GM12878 (cell line): ENCODE results near the gene PCK1. TPM values are rescaled to one million over a fixed set of nuclear protein-coding genes. Genes with fewer than 3 reads are reported as not detected.
A peak's percentile ranks its signal among the peaks of the same experiment; 100 is the strongest.

ENCODE experiments used
- ATAC-seq: fragments of 200-7000 bp; cut with Tn5 transposase; 3 replicates; pipeline ENCODE4 v1.9.1; 2020; ENCODE audit warnings: mild to moderate bottlenecking, moderate library complexity
- BruUV-seq: library from RNA; stranded (reverse); fragments of 400-500 nt; replicated peaks from 2 replicates; lab custom pipeline; 2021; lab: Mats Ljungman, UMichigan
- CTCF ChIA-PET: fragments of 300-600 bp; sonication (Branson Sonifier 250); formaldehyde crosslinking; extraction: SDS; loops from one replicate; lab custom pipeline; 2021; ENCODE audit warnings: inconsistent platforms; lab: Yijun Ruan, JAX
- POLR2A ChIA-PET: fragments of 350-600 bp; formaldehyde crosslinking; extraction: SDS; loops from one replicate; lab custom pipeline; 2021; ENCODE audit warnings: inconsistent platforms; lab: Charles Lee
- RAD21 ChIA-PET: fragments of 300-600 bp; sonication (Branson Sonifier 250); formaldehyde crosslinking; loops from one replicate; lab custom pipeline; 2023; ENCODE audit warnings: antibody characterized with exemption; ENCODE audit not compliant: unreplicated experiment; lab: Charles Lee
- SMC1A ChIA-PET: fragments of 300-600 bp; sonication (Branson Sonifier 250); formaldehyde crosslinking; loops from one replicate; lab custom pipeline; 2023; ENCODE audit not compliant: unreplicated experiment, uncharacterized antibody; lab: Charles Lee
- DNase-seq: peaks from one replicate; pipeline ENCODE4 v3.0.0-alpha.2; 2011; ENCODE audit warnings: low read depth, low spot score
- FAIRE-seq: peaks from 3 replicates; lab custom pipeline; 2011; peaks lifted over from hg19 to GRCh38; lab: Jason Lieb, UNC
- H2AFZ ChIP-seq: 2 replicates; pipeline ENCODE4 v1.6.0; 2011; ENCODE audit warnings: low read depth, low read length, control low read depth; ENCODE audit not compliant: control insufficient read depth
- H3K27ac ChIP-seq: 2 replicates; pipeline ENCODE4 v1.5.1; 2011; ENCODE audit warnings: control low read depth; ENCODE audit not compliant: control insufficient read depth, insufficient read depth
- H3K27me3 ChIP-seq, 2 experiments: replicated peaks in 1 of 2; 2 replicates each; pipeline versions ENCODE4 v1.6.0 to v1.6.1; 2011; ENCODE audit warnings: low read length in 1 of 2; ENCODE audit not compliant: control insufficient read depth in 2 of 2, insufficient read depth in 2 of 2
- H3K36me3 ChIP-seq, 2 experiments: 2 replicates each; pipeline ENCODE4 v1.5.1; 2011; ENCODE audit warnings: low read length in 1 of 2; ENCODE audit not compliant: control insufficient read depth in 2 of 2, insufficient read depth in 2 of 2
- H3K4me1 ChIP-seq: 2 replicates; pipeline ENCODE4 v1.6.1; 2011; ENCODE audit warnings: mild to moderate bottlenecking, low read length, moderate library complexity, mixed read lengths; ENCODE audit not compliant: control insufficient read depth, insufficient read depth
- H3K4me2 ChIP-seq: 2 replicates; pipeline ENCODE4 v1.6.0; 2011; ENCODE audit warnings: control low read depth; ENCODE audit not compliant: control insufficient read depth, insufficient read depth
- H3K4me3 ChIP-seq: fragments of 200-600 bp; sonication (generic); 2 replicates; pipeline ENCODE4 v1.5.1; 2016
- H3K79me2 ChIP-seq: 2 replicates; pipeline ENCODE4 v1.6.0; 2011; ENCODE audit warnings: low read length; ENCODE audit not compliant: control insufficient read depth, insufficient read depth
- H3K9ac ChIP-seq: 2 replicates; pipeline ENCODE4 v1.8.0; 2011; ENCODE audit warnings: low read length, control low read depth, mixed read lengths; ENCODE audit not compliant: control insufficient read depth, insufficient read depth
- H3K9me3 ChIP-seq: replicated peaks from 3 replicates; pipeline ENCODE4 v1.5.1; 2011; ENCODE audit warnings: mild to moderate bottlenecking, low read length; ENCODE audit not compliant: control insufficient read depth, insufficient read depth
- H4K20me1 ChIP-seq: 2 replicates; pipeline ENCODE4 v1.6.0; 2011; ENCODE audit not compliant: control insufficient read depth, insufficient read depth
- CHD1 ChIP-seq: IDR thresholded peaks from 2 replicates; pipeline ENCODE4 v1.6.1; 2012; ENCODE audit warnings: low read depth, low read length, improper control_type of control experiment
- RAD21 ChIP-seq: IDR thresholded peaks from 2 replicates; pipeline ENCODE4 v1.6.1; 2011; ENCODE audit warnings: mild to moderate bottlenecking, low read depth, low read length, moderate library complexity; ENCODE audit not compliant: insufficient read depth
- RCOR1 ChIP-seq: conservative IDR thresholded peaks from 2 replicates; pipeline ENCODE4 v1.6.1; 2012; ENCODE audit warnings: low read depth, low read length, improper control_type of control experiment
- SMC3 ChIP-seq: IDR thresholded peaks from 2 replicates; pipeline ENCODE4 v1.6.1; 2011; ENCODE audit warnings: low read length, improper control_type of control experiment, borderline replicate concordance
- WRNIP1 ChIP-seq: IDR thresholded peaks from 2 replicates; pipeline ENCODE4 v1.6.1; 2011; ENCODE audit warnings: low read depth, low read length, improper control_type of control experiment, borderline replicate concordance
- YY1 ChIP-seq: IDR thresholded peaks from 2 replicates; pipeline ENCODE4 v1.6.1; 2011; ENCODE audit warnings: low read depth, mild to moderate bottlenecking, low read length
- ZNF384 ChIP-seq: IDR thresholded peaks from 2 replicates; pipeline ENCODE4 v1.6.1; 2012; ENCODE audit warnings: low read depth, mild to moderate bottlenecking, low read length, improper control_type of control experiment, borderline replicate concordance
- WGBS: methylation state at CpG from one replicate; pipeline ENCODE4 v1.1.6; 2016; ENCODE audit warnings: low lambda C conversion rate; ENCODE audit not compliant: insufficient replicate concordance, insufficient coverage; ENCODE audit errors: missing lambda C conversion rate; 5-methylcytosine and 5-hydroxymethylcytosine counted together
- in situ Hi-C: fragments of 300-500 bp; cut with MboI; formaldehyde crosslinking; loops from 9 replicates; pipeline ENCODE4 v1.14.3; 2018; ENCODE audit warnings: mixed read lengths
- intact Hi-C: fragments of 100-400 bp; cut with micrococcal nuclease; formaldehyde crosslinking; loops from one replicate; pipeline ENCODE4 v1.14.2; 2022; ENCODE audit not compliant: unreplicated experiment
- polyA plus RNA-seq, 11 experiments: library from polyadenylated mRNA; depleted of rRNA in 4 of 11; unstranded in 6 of 11; stranded (reverse) in 5 of 11; fragments of >200 nt; fragmentation: Nextera tagmentation in 4 of 11; fragmentation: Illumina TruSeq in 1 of 11; extraction: Ambion mirVana in 4 of 11; extraction: Trizol in 1 of 11; gene quantifications; 1 replicate in 1 of 11; 2 replicates in 10 of 11; pipeline versions ENCODE4 v1.2.1 to v1.2.3, GENCODE V29; 2011 to 2016; ENCODE audit warnings: inconsistent platforms in 2 of 11, missing spikeins in 2 of 11, low read depth in 1 of 11
- total RNA-seq, 4 experiments: library from RNA; depleted of rRNA in 3 of 4; stranded (reverse); fragments of >200 nt in 3 of 4; fragmentation: Illumina TruSeq in 1 of 4; extraction: Trizol in 1 of 4; gene quantifications; 2 replicates each; pipeline versions ENCODE4 v1.2.1 to v1.2.3, GENCODE V29; 2013 to 2021
- TF ChIP-seq, protein P1 (sequence below), 3 experiments: IDR thresholded peaks in 2 of 3; conservative IDR thresholded peaks in 1 of 3; 2 replicates each; pipeline ENCODE4 v1.5.1; 2011; ENCODE audit warnings: low read depth in 3 of 3, low read length in 3 of 3, mild to moderate bottlenecking in 3 of 3, control low read depth in 2 of 3, moderate library complexity in 2 of 3, inconsistent platforms in 1 of 3, mixed read lengths in 1 of 3; ENCODE audit not compliant: control insufficient read depth in 2 of 3, insufficient read depth in 1 of 3; ENCODE audit errors: extremely low read depth in 1 of 3

PCK1 gene
- total and polyA plus RNA-seq, 10 of the 15 experiments (the other 5 are each of a cell fraction or from before 2014, with no cell fraction given): 0.02 to 0.33 (median 0.09) TPM; not detected in 5

GRCh38 chr20:57594092-57594951, 33.4 kb downstream of the PCK1 start:
- H3K9me3 ChIP-seq: no peaks in the 10 kb centered on the region
- H3K36me3 ChIP-seq: no peaks in the 10 kb centered on the region
- SMC1A ChIA-PET: interaction anchor here (1.5 to 2.4 kb wide), 2 partner anchors 96 kb away, joined by 5 to 12 read pairs; no protein-coding TSS in a partner anchor
- H3K27ac ChIP-seq: no peak overlapping the region
- H3K4me1 ChIP-seq: no peaks in the 10 kb centered on the region; the same call in none of the 2 replicates
- ATAC-seq (peak; percentile 63), DNase-seq (no peak), FAIRE-seq (peak; percentile 86)
- RAD21 ChIA-PET: interaction anchor here (0.6 to 5.0 kb wide), 7 partner anchors 26 to 203 kb away, joined by 3 to 31 read pairs (median 3); partner anchors contain the start of gene ZBP1
- no peaks in the 10 kb centered on the region; a peak in 1 of 4 replicates for H3K27me3 ChIP-seq
- TF ChIP-seq YY1: peak; percentile 52; the same call in 1 of the 2 replicates
- peak; percentile 90 for TF ChIP-seq SMC3
- TF ChIP-seq RCOR1: no peak
- no peak for TF ChIP-seq CHD1
- peak; percentile 76 for TF ChIP-seq RAD21
- TF ChIP-seq, protein P1, sequence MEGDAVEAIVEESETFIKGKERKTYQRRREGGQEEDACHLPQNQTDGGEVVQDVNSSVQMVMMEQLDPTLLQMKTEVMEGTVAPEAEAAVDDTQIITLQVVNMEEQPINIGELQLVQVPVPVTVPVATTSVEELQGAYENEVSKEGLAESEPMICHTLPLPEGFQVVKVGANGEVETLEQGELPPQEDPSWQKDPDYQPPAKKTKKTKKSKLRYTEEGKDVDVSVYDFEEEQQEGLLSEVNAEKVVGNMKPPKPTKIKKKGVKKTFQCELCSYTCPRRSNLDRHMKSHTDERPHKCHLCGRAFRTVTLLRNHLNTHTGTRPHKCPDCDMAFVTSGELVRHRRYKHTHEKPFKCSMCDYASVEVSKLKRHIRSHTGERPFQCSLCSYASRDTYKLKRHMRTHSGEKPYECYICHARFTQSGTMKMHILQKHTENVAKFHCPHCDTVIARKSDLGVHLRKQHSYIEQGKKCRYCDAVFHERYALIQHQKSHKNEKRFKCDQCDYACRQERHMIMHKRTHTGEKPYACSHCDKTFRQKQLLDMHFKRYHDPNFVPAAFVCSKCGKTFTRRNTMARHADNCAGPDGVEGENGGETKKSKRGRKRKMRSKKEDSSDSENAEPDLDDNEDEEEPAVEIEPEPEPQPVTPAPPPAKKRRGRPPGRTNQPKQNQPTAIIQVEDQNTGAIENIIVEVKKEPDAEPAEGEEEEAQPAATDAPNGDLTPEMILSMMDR (IDR thresholded peaks at IDR 0.05 in 2 of 3, conservative IDR thresholded peaks at IDR 0.05 in 1 of 3; ENCODE audit: control insufficient read depth in 2 of 3, extremely low read depth in 1 of 3, insufficient read depth in 1 of 3, low read depth in 3 of 3, low read length in 3 of 3): peak; percentile 61 to 86 (median 66)
- TF ChIP-seq ZNF384: peak; percentile 92
- TF ChIP-seq WRNIP1: no peak
- H3K4me2 ChIP-seq: no peak overlapping the region
- 28% methylated on average over 26 of the region's 27 CpGs for WGBS
- no peak overlapping the region for H3K9ac ChIP-seq
- no peak overlapping the region for H2AFZ ChIP-seq
- BruUV-seq: no TSS peak
- in situ Hi-C loops: loop anchor here (5.0 to 10.0 kb wide), 4 partner anchors 82 to 590 kb away; no protein-coding TSS in a partner anchor
- POLR2A ChIA-PET: interaction anchor here (0.6 to 1.0 kb wide), 2 partner anchors 196 to 585 kb away, joined by 4 read pairs; no protein-coding TSS in a partner anchor
- H3K79me2 ChIP-seq: no peaks in the 10 kb centered on the region
- CTCF ChIA-PET: interaction anchor here (0.8 to 4.3 kb wide), 7 partner anchors 26 to 587 kb away, joined by 3 to 34 read pairs (median 20); partner anchors contain the start of gene ZBP1
- no peak overlapping the region for H3K4me3 ChIP-seq
- intact Hi-C loops: loop anchor here (1.0 kb wide), 1 partner anchor 80 kb away; no protein-coding TSS in a partner anchor
- H4K20me1 ChIP-seq: no peaks in the 10 kb centered on the region
